Thoracic aorta (tissue), 2 donors: ENCODE measurements around the gene THAP10. TPM values are rescaled to one million over a fixed set of nuclear protein-coding genes. Genes with fewer than 3 reads are reported as not detected.

Experiments
- ATAC-seq: fragments of 150-250 bp; one replicate; pipeline ENCODE4 v1.8.0; 2017; ENCODE audit warnings: low read depth; ENCODE audit not compliant: insufficient number of reproducible peaks, low FRiP score
- DNase-seq: peaks from one replicate; pipeline ENCODE4 v3.0.0-alpha.2; 2020; ENCODE audit warnings: low spot score
- H3K27ac ChIP-seq, 2 donors: fragments of 200-600 bp; sonication (generic); 1 replicate in 1 of 2; 2 replicates in 1 of 2; pipeline ENCODE4 v1.5.1; 2016; ENCODE audit warnings: mild to moderate bottlenecking in 2 of 2, moderate library complexity in 2 of 2
- H3K27me3 ChIP-seq: fragments of 200-600 bp; sonication (generic); replicated peaks from 2 replicates; pipeline ENCODE4 v1.6.0; 2016; ENCODE audit warnings: mild to moderate bottlenecking; ENCODE audit not compliant: insufficient read depth
- H3K36me3 ChIP-seq: fragments of 200-600 bp; sonication (generic); one replicate; pipeline ENCODE4 v1.5.1; 2016
- H3K4me1 ChIP-seq, 2 donors: fragments of 200-600 bp; sonication (generic); 1 replicate in 1 of 2; 2 replicates in 1 of 2; pipeline versions ENCODE4 v1.5.1 to v1.6.0; 2016; ENCODE audit warnings: low read depth in 2 of 2, mild to moderate bottlenecking in 1 of 2; ENCODE audit not compliant: control insufficient read depth in 1 of 2
- H3K4me3 ChIP-seq: fragments of 200-600 bp; sonication (generic); 2 replicates; pipeline ENCODE4 v1.5.1; 2016; ENCODE audit warnings: mild to moderate bottlenecking
- H3K9me3 ChIP-seq: fragments of 200-600 bp; sonication (generic); 2 replicates; pipeline ENCODE4 v1.5.1; 2016
- total RNA-seq, 2 donors: library from RNA; depleted of rRNA; stranded (reverse); fragments of >200 nt; gene quantifications; one replicate each; pipeline versions ENCODE4 v1.1.0 to v1.2.3, GENCODE V29; 2016
- TF ChIP-seq, protein P1 (sequence below): fragments of 200-600 bp; sonication (generic); IDR thresholded peaks from one replicate; pipeline ENCODE4 v1.5.1; 2019; ENCODE audit warnings: antibody characterized with exemption

The THAP10 gene
- total RNA-seq, 2 donors from 2014 or later, result 0.81 to 1.4 TPM

GRCh38 chr15:70917955-70918354 lies 25.7 kb upstream of the THAP10 start:
- Histone ChIP-seq H3K27me3 (no peaks in the 10 kb centered on the region), H3K9me3 (no peaks in the 10 kb centered on the region), H3K36me3 (no peaks in the 10 kb centered on the region), H3K4me1 (no peaks in the 10 kb centered on the region), H3K4me3 (no peak overlapping the region), H3K27ac (no peak overlapping the region)
- DNase-seq, result no peak
- no peak for ATAC-seq
- TF ChIP-seq, protein P1, sequence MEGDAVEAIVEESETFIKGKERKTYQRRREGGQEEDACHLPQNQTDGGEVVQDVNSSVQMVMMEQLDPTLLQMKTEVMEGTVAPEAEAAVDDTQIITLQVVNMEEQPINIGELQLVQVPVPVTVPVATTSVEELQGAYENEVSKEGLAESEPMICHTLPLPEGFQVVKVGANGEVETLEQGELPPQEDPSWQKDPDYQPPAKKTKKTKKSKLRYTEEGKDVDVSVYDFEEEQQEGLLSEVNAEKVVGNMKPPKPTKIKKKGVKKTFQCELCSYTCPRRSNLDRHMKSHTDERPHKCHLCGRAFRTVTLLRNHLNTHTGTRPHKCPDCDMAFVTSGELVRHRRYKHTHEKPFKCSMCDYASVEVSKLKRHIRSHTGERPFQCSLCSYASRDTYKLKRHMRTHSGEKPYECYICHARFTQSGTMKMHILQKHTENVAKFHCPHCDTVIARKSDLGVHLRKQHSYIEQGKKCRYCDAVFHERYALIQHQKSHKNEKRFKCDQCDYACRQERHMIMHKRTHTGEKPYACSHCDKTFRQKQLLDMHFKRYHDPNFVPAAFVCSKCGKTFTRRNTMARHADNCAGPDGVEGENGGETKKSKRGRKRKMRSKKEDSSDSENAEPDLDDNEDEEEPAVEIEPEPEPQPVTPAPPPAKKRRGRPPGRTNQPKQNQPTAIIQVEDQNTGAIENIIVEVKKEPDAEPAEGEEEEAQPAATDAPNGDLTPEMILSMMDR, result no peak

DNA sequence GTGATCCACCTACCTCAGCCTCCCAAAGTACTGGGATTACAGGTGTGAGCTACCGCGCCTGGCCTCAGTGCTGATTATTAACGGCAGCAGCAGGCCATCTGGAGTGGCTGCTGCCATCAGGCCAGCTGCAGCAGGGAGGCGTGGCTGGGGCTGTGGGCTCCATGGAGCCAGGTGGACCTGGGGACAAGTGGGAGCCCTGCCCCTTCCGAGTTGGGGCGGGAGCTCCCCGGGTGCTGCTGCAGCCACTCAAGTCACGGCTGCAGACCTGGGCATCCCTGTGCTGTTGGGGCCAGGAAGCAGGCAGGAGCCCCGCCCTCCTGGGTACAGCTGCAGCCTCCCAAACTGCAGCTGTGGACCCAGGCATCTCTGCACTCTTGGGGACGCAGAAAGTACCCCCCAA lies 24.3 kb upstream of the THAP10 start:
- Histone ChIP-seq H3K9me3 (no peaks in the 10 kb centered on the region), H3K4me3 (no peak overlapping the region), H3K27ac (no peak overlapping the region), H3K36me3 (no peaks in the 10 kb centered on the region), H3K4me1 (no peaks in the 10 kb centered on the region), H3K27me3 (no peaks in the 10 kb centered on the region)
- TF ChIP-seq, protein P1, result no peak
- no peak for DNase-seq
- no peak for ATAC-seq

DNA sequence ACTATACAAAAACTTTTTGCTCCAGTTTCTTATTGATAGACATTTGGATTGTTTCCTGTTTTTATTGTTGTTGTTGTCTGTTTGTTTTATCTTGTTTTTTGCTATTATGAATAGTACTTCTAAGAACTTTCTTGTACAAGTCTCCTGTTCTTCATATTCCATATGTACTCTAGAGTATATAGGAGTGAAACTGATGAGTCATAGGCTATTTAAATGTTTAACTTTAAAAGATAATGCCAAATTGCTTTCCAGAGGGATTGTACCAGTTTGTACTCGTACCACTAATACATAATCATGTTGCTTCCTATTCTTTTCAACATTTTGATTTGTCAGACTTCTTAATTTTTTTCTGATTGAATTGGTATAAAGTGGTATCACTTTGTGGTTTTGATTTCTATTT lies 20.0 kb upstream of the THAP10 start:
- ATAC-seq, result no peak
- DNase-seq, result no peak
- Histone ChIP-seq H3K36me3 (peaks cover 9% of the 10 kb centered on the region), H3K4me1 (no peaks in the 10 kb centered on the region), H3K27me3 (no peaks in the 10 kb centered on the region), H3K9me3 (peaks cover 8% of the 10 kb centered on the region), H3K4me3 (no peak overlapping the region), H3K27ac (no peak overlapping the region)
- TF ChIP-seq, protein P1, result no peak

- H3K4me1 ChIP-seq, result no peaks in the 10 kb centered on the region
- H3K9me3 ChIP-seq, result peaks cover 8% of the 10 kb centered on the region
- H3K4me3 ChIP-seq, result no peak overlapping the region
- TF ChIP-seq, protein P1, result no peak
- no peak overlapping the region for H3K27ac ChIP-seq
- no peak for ATAC-seq
- no peaks in the 10 kb centered on the region for H3K27me3 ChIP-seq
- H3K36me3 ChIP-seq, result peaks cover 9% of the 10 kb centered on the region
- no peak for DNase-seq
Observed at GRCh38 chr15:70910958-70911357, 18.7 kb upstream of the THAP10 start.

DNA sequence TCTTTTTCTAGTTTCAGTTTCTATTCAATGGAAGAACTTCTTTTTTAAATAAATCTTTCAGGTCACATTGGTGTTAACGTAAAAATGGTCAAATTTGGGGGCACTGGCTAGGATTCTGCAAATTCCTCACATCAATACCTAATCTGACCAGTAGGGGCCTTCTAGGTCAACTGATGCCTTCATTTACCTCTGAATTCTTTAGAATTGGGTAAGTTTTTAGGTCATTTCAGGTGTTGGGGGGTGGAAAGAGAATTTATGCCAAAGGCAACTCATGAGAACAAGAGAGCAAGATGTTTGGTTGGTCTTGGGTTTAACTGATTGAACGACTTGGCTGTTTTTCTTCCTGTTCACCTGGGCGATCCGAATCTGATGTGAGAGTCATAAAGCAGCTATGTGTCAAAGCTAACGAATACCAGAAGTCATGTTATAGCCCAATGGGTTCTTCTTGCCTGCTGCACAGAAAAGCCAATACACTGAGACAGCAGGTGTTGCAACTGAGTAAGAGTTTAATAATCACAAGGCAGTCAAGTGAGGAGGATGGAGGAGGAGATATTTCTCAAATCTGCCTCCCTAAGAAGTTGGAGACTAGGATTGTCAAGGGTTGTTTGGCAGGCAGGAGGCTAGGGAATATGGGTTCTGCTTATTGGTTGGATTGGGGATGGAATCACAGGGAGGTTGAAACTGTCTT lies 15.7 kb upstream of the THAP10 start:
- DNase-seq (no peak), ATAC-seq (no peak)
- H3K27me3 ChIP-seq, result no peaks in the 10 kb centered on the region
- no peak overlapping the region for H3K4me3 ChIP-seq
- no peak overlapping the region for H3K27ac ChIP-seq
- H3K4me1 ChIP-seq, result no peaks in the 10 kb centered on the region
- TF ChIP-seq, protein P1, result peak; percentile 24
- peaks cover 9% of the 10 kb centered on the region for H3K36me3 ChIP-seq
- H3K9me3 ChIP-seq, result peaks cover 8% of the 10 kb centered on the region
